Astrocyte (in vitro differentiated cells and primary cell): ENCODE data around the gene TREX2.

Source experiments
- EZH2 ChIP-seq: IDR thresholded peaks from 2 replicates; pipeline ENCODE4 v1.6.1; 2012; ENCODE audit warnings: mild to moderate bottlenecking, low read length, inconsistent platforms; ENCODE audit not compliant: insufficient read depth
- TF ChIP-seq, protein P1 (sequence below): IDR thresholded peaks from 2 replicates; pipeline ENCODE4 v1.5.1; 2011; ENCODE audit warnings: low read depth, mild to moderate bottlenecking, inconsistent platforms, low read length, moderate library complexity; ENCODE audit not compliant: insufficient read depth

DNA sequence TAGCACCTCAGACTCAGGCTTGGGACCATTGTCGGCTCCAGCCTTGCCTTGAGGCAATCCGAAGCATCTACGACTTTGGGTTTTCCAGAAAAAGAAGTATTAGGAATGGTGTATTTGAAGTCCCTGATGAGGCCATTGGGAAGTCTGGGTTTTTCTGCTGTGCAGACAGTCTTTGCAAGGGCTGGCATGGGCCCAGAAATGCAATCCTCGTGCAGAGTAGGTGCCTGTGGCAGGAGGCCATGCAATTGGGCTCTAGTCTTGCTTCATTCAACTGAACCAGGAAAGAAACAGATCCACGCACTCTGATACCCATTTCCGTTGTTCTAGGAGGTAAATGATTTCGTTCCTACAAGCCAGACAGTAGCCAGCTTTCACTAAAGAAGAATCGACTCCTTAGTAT, 22.2 kb downstream of the TREX2 start:
- TF ChIP-seq, protein P1, sequence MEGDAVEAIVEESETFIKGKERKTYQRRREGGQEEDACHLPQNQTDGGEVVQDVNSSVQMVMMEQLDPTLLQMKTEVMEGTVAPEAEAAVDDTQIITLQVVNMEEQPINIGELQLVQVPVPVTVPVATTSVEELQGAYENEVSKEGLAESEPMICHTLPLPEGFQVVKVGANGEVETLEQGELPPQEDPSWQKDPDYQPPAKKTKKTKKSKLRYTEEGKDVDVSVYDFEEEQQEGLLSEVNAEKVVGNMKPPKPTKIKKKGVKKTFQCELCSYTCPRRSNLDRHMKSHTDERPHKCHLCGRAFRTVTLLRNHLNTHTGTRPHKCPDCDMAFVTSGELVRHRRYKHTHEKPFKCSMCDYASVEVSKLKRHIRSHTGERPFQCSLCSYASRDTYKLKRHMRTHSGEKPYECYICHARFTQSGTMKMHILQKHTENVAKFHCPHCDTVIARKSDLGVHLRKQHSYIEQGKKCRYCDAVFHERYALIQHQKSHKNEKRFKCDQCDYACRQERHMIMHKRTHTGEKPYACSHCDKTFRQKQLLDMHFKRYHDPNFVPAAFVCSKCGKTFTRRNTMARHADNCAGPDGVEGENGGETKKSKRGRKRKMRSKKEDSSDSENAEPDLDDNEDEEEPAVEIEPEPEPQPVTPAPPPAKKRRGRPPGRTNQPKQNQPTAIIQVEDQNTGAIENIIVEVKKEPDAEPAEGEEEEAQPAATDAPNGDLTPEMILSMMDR = no peak
- no peak for TF ChIP-seq EZH2
